Liver (tissue), 3 donors: ENCODE measurements around the gene NAT9.

Source experiments
- CTCF ChIP-seq: fragments of 150-350 bp; IDR thresholded peaks from 2 replicates; pipeline ENCODE4 v1.5.1; 2017; ENCODE audit warnings: improper control_type of control experiment, low read depth, low read length; ENCODE audit not compliant: missing input control
- EGR1 ChIP-seq, 2 donors: IDR thresholded peaks; 2 replicates each; pipeline ENCODE4 v1.6.1; 2016 to 2018; ENCODE audit warnings: antibody characterized with exemption in 2 of 2, low read depth in 2 of 2
- GABPA ChIP-seq, 2 donors: IDR thresholded peaks in 1 of 2; conservative IDR thresholded peaks in 1 of 2; 2 replicates each; pipeline ENCODE4 v1.6.1; 2016; ENCODE audit warnings: antibody characterized with exemption in 2 of 2, mild to moderate bottlenecking in 1 of 2, moderate library complexity in 1 of 2
- JUND ChIP-seq, 2 donors: IDR thresholded peaks; 2 replicates each; pipeline ENCODE4 v1.6.1; 2016; ENCODE audit warnings: antibody characterized with exemption in 2 of 2
- RAD21 ChIP-seq, 2 donors: IDR thresholded peaks; 2 replicates each; pipeline ENCODE4 v1.6.1; 2016; ENCODE audit warnings: antibody characterized with exemption in 2 of 2, mild to moderate bottlenecking in 2 of 2
- REST ChIP-seq: IDR thresholded peaks from 2 replicates; pipeline ENCODE4 v1.6.1; 2016; ENCODE audit warnings: antibody characterized with exemption, mild to moderate bottlenecking
- RXRA ChIP-seq, 2 donors: IDR thresholded peaks; 2 replicates each; pipeline ENCODE4 v1.6.1; 2017 to 2018; ENCODE audit warnings: antibody characterized with exemption in 2 of 2, mild to moderate bottlenecking in 1 of 2
- YY1 ChIP-seq: IDR thresholded peaks from 2 replicates; pipeline ENCODE4 v1.6.1; 2016; ENCODE audit warnings: antibody characterized with exemption, mild to moderate bottlenecking
- donor health status: healthy.
- donor health status: healthy.

GRCh38 chr17:74722782-74723181 is 53.4 kb downstream of the NAT9 start:
- TF ChIP-seq YY1 (no peak), CTCF (no peak), RAD21 (IDR thresholded peaks at IDR 0.05) (no peak), EGR1 (IDR thresholded peaks at IDR 0.05; ENCODE audit: low read depth in 2 of 2) (no peak), GABPA (IDR thresholded peaks at IDR 0.05 in 1 of 2, conservative IDR thresholded peaks at IDR 0.05 in 1 of 2) (no peak), RXRA (IDR thresholded peaks at IDR 0.05) (no peak), REST (no peak), JUND (IDR thresholded peaks at IDR 0.05) (no peak)
